ENCODE data around the gene RUNDC3A.

Gene RUNDC3A

DNA sequence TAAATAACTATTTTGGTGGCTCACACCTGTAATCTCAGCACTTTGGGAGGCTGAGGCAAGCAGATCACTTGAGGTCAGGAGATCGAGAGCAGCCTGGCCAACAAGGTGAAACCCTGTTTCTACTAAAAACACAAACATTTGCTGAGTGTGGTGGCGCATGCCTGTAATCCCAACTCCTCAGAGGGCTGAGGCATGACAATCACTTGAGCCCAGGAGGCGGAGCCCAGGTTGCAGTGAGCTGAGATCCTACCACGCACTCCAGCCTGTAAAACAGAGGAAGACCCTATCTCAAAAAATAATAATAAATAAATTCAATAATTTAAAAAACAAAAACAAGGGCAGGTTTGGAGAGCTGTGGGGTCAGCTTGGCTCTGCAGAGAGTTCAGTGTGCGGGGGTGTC lies 34.8 kb upstream of the RUNDC3A start:
- no peak for TF ChIP-seq EZH2phosphoT487 (conservative IDR thresholded peaks at IDR 0.05; ENCODE audit: low read length)
- TF ChIP-seq, protein P1, sequence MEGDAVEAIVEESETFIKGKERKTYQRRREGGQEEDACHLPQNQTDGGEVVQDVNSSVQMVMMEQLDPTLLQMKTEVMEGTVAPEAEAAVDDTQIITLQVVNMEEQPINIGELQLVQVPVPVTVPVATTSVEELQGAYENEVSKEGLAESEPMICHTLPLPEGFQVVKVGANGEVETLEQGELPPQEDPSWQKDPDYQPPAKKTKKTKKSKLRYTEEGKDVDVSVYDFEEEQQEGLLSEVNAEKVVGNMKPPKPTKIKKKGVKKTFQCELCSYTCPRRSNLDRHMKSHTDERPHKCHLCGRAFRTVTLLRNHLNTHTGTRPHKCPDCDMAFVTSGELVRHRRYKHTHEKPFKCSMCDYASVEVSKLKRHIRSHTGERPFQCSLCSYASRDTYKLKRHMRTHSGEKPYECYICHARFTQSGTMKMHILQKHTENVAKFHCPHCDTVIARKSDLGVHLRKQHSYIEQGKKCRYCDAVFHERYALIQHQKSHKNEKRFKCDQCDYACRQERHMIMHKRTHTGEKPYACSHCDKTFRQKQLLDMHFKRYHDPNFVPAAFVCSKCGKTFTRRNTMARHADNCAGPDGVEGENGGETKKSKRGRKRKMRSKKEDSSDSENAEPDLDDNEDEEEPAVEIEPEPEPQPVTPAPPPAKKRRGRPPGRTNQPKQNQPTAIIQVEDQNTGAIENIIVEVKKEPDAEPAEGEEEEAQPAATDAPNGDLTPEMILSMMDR (IDR thresholded peaks at IDR 0.05; ENCODE audit: insufficient read depth, low read length, poor library complexity, severe bottlenecking) = no peak
- Histone ChIP-seq H3K36me3 (ENCODE audit: low read length) (no peaks in the 10 kb centered on the region), H3K4me2 (ENCODE audit: low read depth, low read length, poor library complexity, severe bottlenecking) (no peak overlapping the region), H3K79me2 (ENCODE audit: insufficient read depth, low read length) (no peaks in the 10 kb centered on the region), H3K4me3 (ENCODE audit: insufficient read depth, low read length, poor library complexity, severe bottlenecking) (no peak overlapping the region), H2AFZ (ENCODE audit: low read depth, low read length, severe bottlenecking) (no peak overlapping the region), H3K9ac (ENCODE audit: low read length) (no peak overlapping the region), H4K20me1 (ENCODE audit: low read depth, low read length) (no peaks in the 10 kb centered on the region), H3K9me2 (replicated peaks; ENCODE audit: insufficient read depth, low read length) (no peaks in the 10 kb centered on the region), H3F3A (ENCODE audit: insufficient read depth) (no peaks in the 10 kb centered on the region), H3K27me3 (ENCODE audit: low read length) (no peaks in the 10 kb centered on the region), H3K27ac (ENCODE audit: low read depth, low read length) (no peak overlapping the region), H3K9me3 (ENCODE audit: insufficient read depth, low read length) (no peaks in the 10 kb centered on the region)

DNA sequence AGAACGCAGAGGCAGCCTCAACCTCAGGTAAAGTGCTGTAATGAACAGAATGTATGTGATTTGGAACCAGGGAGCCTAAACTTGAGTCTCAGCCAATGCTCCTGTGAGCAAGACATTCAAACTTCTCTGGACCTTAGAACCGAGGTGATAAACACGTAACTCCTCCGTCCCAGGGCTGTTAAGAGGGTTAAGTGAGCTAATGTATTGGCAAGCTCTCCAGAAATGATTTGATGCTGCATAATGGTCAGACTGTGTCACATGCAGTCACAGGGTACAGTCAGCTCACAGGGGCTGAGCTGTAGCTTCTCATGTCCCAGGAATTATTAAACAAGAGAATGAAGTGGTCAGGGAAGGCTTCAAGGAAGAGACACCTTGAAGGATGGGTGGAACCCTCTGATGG lies 30.4 kb upstream of the RUNDC3A start:
- TF ChIP-seq EZH2phosphoT487 (conservative IDR thresholded peaks at IDR 0.05; ENCODE audit: low read length) = no peak
- TF ChIP-seq, protein P1 (IDR thresholded peaks at IDR 0.05; ENCODE audit: insufficient read depth, low read length, poor library complexity, severe bottlenecking) = no peak
- H3K9me3 ChIP-seq (ENCODE audit: insufficient read depth, low read length) = no peaks in the 10 kb centered on the region
- no peak overlapping the region for H3K9ac ChIP-seq (ENCODE audit: low read length)
- no peak overlapping the region for H3K27ac ChIP-seq (ENCODE audit: low read depth, low read length)
- H3K36me3 ChIP-seq (ENCODE audit: low read length) = no peaks in the 10 kb centered on the region
- no peak overlapping the region for H2AFZ ChIP-seq (ENCODE audit: low read depth, low read length, severe bottlenecking)
- no peak overlapping the region for H3K4me3 ChIP-seq (ENCODE audit: insufficient read depth, low read length, poor library complexity, severe bottlenecking)
- no peaks in the 10 kb centered on the region for H4K20me1 ChIP-seq (ENCODE audit: low read depth, low read length)
- no peaks in the 10 kb centered on the region for H3F3A ChIP-seq (ENCODE audit: insufficient read depth)
- no peaks in the 10 kb centered on the region for H3K79me2 ChIP-seq (ENCODE audit: insufficient read depth, low read length)
- no peak overlapping the region for H3K4me2 ChIP-seq (ENCODE audit: low read depth, low read length, poor library complexity, severe bottlenecking)
- no peaks in the 10 kb centered on the region for H3K9me2 ChIP-seq (replicated peaks; ENCODE audit: insufficient read depth, low read length)
- no peaks in the 10 kb centered on the region for H3K27me3 ChIP-seq (ENCODE audit: low read length)

DNA sequence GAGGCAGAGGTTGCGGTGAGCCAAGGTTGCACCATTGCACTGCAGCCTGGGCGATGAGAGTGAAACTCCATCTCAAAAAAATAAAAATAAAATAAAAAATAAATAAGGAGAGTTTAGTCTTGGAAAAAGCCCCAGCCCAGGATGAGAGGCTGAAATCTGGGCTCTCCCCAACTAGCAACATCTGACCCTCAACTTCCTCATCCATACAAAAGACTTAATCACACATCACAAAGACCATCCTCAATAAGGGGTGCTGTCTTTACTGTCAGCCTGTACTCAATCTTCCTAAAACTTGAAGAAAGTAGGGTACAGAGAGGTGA lies 29.1 kb upstream of the RUNDC3A start:
- Histone ChIP-seq H3K9me3 (ENCODE audit: insufficient read depth, low read length) (no peaks in the 10 kb centered on the region), H3K9ac (ENCODE audit: low read length) (no peak overlapping the region), H3K27ac (ENCODE audit: low read depth, low read length) (no peak overlapping the region), H3K9me2 (replicated peaks; ENCODE audit: insufficient read depth, low read length) (no peaks in the 10 kb centered on the region), H3K79me2 (ENCODE audit: insufficient read depth, low read length) (no peaks in the 10 kb centered on the region), H3K4me3 (ENCODE audit: insufficient read depth, low read length, poor library complexity, severe bottlenecking) (no peak overlapping the region), H4K20me1 (ENCODE audit: low read depth, low read length) (no peaks in the 10 kb centered on the region), H2AFZ (ENCODE audit: low read depth, low read length, severe bottlenecking) (no peak overlapping the region), H3K36me3 (ENCODE audit: low read length) (no peaks in the 10 kb centered on the region), H3K4me2 (ENCODE audit: low read depth, low read length, poor library complexity, severe bottlenecking) (no peak overlapping the region), H3F3A (ENCODE audit: insufficient read depth) (no peaks in the 10 kb centered on the region), H3K27me3 (ENCODE audit: low read length) (no peaks in the 10 kb centered on the region)
- TF ChIP-seq EZH2phosphoT487 (conservative IDR thresholded peaks at IDR 0.05; ENCODE audit: low read length) = no peak
- TF ChIP-seq, protein P1 (IDR thresholded peaks at IDR 0.05; ENCODE audit: insufficient read depth, low read length, poor library complexity, severe bottlenecking) = no peak

All from SU-DHL-6 (cell line).